Left ventricle myocardium inferior (tissue), 1 donor: ENCODE measurements around the gene MYL6. TPM values are rescaled to one million over a fixed set of nuclear protein-coding genes. Genes with fewer than 3 reads are reported as not detected.

ENCODE experiments used
- DNase-seq: peaks from one replicate; pipeline ENCODE4 v3.0.0-alpha.2; 2020
- H3K27ac ChIP-seq: fragments of 200-600 bp; replicated peaks from 2 replicates; pipeline ENCODE4 v1.8.0; 2021
- H3K27me3 ChIP-seq: fragments of 200-600 bp; 2 replicates; pipeline ENCODE4 v1.8.0; 2021; ENCODE audit warnings: low read depth
- H3K36me3 ChIP-seq: fragments of 200-600 bp; 2 replicates; pipeline ENCODE4 v1.8.0; 2021
- H3K4me1 ChIP-seq: fragments of 200-600 bp; 2 replicates; pipeline ENCODE4 v1.8.0; 2021
- H3K4me3 ChIP-seq: fragments of 200-600 bp; 2 replicates; pipeline ENCODE4 v1.8.0; 2021; ENCODE audit warnings: mild to moderate bottlenecking, moderate library complexity
- H3K9me3 ChIP-seq: fragments of 200-600 bp; replicated peaks from 2 replicates; pipeline ENCODE4 v1.8.0; 2021
- CTCF ChIP-seq: fragments of 200-600 bp; IDR thresholded peaks from 2 replicates; pipeline ENCODE4 v1.8.0; 2021; ENCODE audit warnings: antibody characterized with exemption, mild to moderate bottlenecking, borderline replicate concordance
- intact Hi-C: fragments of 100-400 bp; cut with micrococcal nuclease; formaldehyde crosslinking; loops from one replicate; pipeline ENCODE4 v1.11.0; 2022
- total RNA-seq: library from RNA; stranded (reverse); fragmentation: NEBNext Ultra II Directional; extraction: Animal tissue kit (Norgen Biotek cat#: 25700); gene quantifications from one replicate; pipeline ENCODE4 v1.2.1, GENCODE V29; 2021
- donor health status: DM: no; HTN: yes; CAD: no; lungs with severe emphysema.

Gene MYL6
- total RNA-seq, 1 donor from 2014 or later: 508 TPM

GRCh38 chr12:56202366-56202765, 44.2 kb downstream of the MYL6 start:
- Histone ChIP-seq H3K9me3 (no peaks in the 10 kb centered on the region), H3K27me3 (no peaks in the 10 kb centered on the region), H3K36me3 (peaks cover 24% of the 10 kb centered on the region), H3K4me3 (no peak overlapping the region), H3K27ac (no peak overlapping the region), H3K4me1 (peaks cover 17% of the 10 kb centered on the region)
- no peak for DNase-seq
- intact Hi-C loops: no loop called here
- TF ChIP-seq CTCF: no peak

- TF ChIP-seq CTCF: no peak
- Histone ChIP-seq H3K27me3 (no peaks in the 10 kb centered on the region), H3K4me1 (peaks cover 17% of the 10 kb centered on the region), H3K4me3 (no peak overlapping the region), H3K9me3 (no peaks in the 10 kb centered on the region), H3K36me3 (peaks cover 29% of the 10 kb centered on the region), H3K27ac (no peak overlapping the region)
- intact Hi-C loops: no loop called here
- DNase-seq: no peak
These were observed 44.7 kb downstream of the MYL6 start for GRCh38 chr12:56202838-56203237.

- Histone ChIP-seq H3K4me1 (peaks cover 17% of the 10 kb centered on the region), H3K36me3 (peaks cover 43% of the 10 kb centered on the region), H3K27me3 (no peaks in the 10 kb centered on the region), H3K27ac (peak overlapping the region; percentile 56), H3K4me3 (no peak overlapping the region), H3K9me3 (no peaks in the 10 kb centered on the region)
- intact Hi-C loops: no loop called here
- no peak for TF ChIP-seq CTCF
- no peak for DNase-seq
These were observed 46.1 kb downstream of the MYL6 start for GRCh38 chr12:56204275-56204674.

- intact Hi-C loops: no loop called here
- no peak for TF ChIP-seq CTCF
- Histone ChIP-seq H3K4me1 (peaks cover 17% of the 10 kb centered on the region), H3K27ac (peak overlapping the region; percentile 14), H3K4me3 (no peak overlapping the region), H3K9me3 (no peaks in the 10 kb centered on the region), H3K27me3 (no peaks in the 10 kb centered on the region), H3K36me3 (peaks cover 55% of the 10 kb centered on the region)
- DNase-seq: no peak
These were observed 47.3 kb downstream of the MYL6 start for GRCh38 chr12:56205445-56205844.

- Histone ChIP-seq H3K27me3 (no peaks in the 10 kb centered on the region), H3K4me3 (no peak overlapping the region), H3K36me3 (peaks cover 66% of the 10 kb centered on the region), H3K4me1 (peaks cover 17% of the 10 kb centered on the region), H3K9me3 (no peaks in the 10 kb centered on the region), H3K27ac (no peak overlapping the region)
- peak; percentile 43 for DNase-seq
- TF ChIP-seq CTCF: peak; percentile 64
- intact Hi-C loops: no loop called here
These were observed 48.5 kb downstream of the MYL6 start for GRCh38 chr12:56206452-56207166.
